Gastrocnemius medialis (tissue), 4 donors: ENCODE data around the gene FRAS1. TPM values are rescaled to one million over a fixed set of nuclear protein-coding genes. Genes with fewer than 3 reads are reported as not detected.

Experiments
- ATAC-seq, 2 donors: fragments of 150-250 bp; one replicate each; pipeline ENCODE4 v1.9.1; 2016
- DNase-seq, 2 donors: peaks; one replicate each; pipeline ENCODE4 v3.0.0-alpha.2; 2019
- H3K27ac ChIP-seq, 4 donors: fragments of 200-600 bp; sonication (generic); 1 replicate in 1 of 4; 2 replicates in 3 of 4; pipeline ENCODE4 v1.5.1; 2016 to 2018; ENCODE audit warnings: mild to moderate bottlenecking in 2 of 4, moderate library complexity in 1 of 4
- H3K27me3 ChIP-seq, 3 donors: fragments of 200-600 bp; sonication (generic) in 2 of 3; 1 replicate in 1 of 3; 2 replicates in 2 of 3; pipeline versions ENCODE4 v1.5.1 to v1.6.0; 2016 to 2019; ENCODE audit warnings: mild to moderate bottlenecking in 1 of 3, moderate library complexity in 1 of 3
- H3K36me3 ChIP-seq, 2 donors: fragments of 200-600 bp; sonication (generic) in 1 of 2; one replicate each; pipeline ENCODE4 v1.5.1; 2017 to 2018
- H3K4me1 ChIP-seq, 2 donors: fragments of 200-600 bp; sonication (generic) in 1 of 2; one replicate each; pipeline ENCODE4 v1.5.1; 2016 to 2017; ENCODE audit warnings: mild to moderate bottlenecking in 2 of 2
- H3K4me3 ChIP-seq, 4 donors: fragments of 200-600 bp; sonication (generic) in 3 of 4; 1 replicate in 1 of 4; 2 replicates in 3 of 4; pipeline ENCODE4 v1.5.1; 2016 to 2019; ENCODE audit warnings: mild to moderate bottlenecking in 2 of 4
- H3K9me3 ChIP-seq, 3 donors: fragments of 200-600 bp; sonication (generic) in 2 of 3; 1 replicate in 1 of 3; 2 replicates in 2 of 3; pipeline ENCODE4 v1.5.1; 2016 to 2019
- CTCF ChIP-seq, 5 experiments: fragments of 450-650 bp in 3 of 5; fragments of 200-600 bp in 2 of 5; sonication (generic) in 2 of 5; IDR thresholded peaks in 4 of 5; conservative IDR thresholded peaks in 1 of 5; 1 replicate in 4 of 5; 2 replicates in 1 of 5; pipeline ENCODE4 v1.5.1; 2016 to 2019; ENCODE audit warnings: antibody characterized with exemption in 5 of 5, mild to moderate bottlenecking in 3 of 5, moderate library complexity in 3 of 5
- POLR2A ChIP-seq, 2 donors: fragments of 450-650 bp; IDR thresholded peaks; one replicate each; pipeline ENCODE4 v1.6.1; 2017; ENCODE audit warnings: antibody characterized with exemption in 2 of 2, mild to moderate bottlenecking in 2 of 2, moderate library complexity in 2 of 2
- in situ Hi-C, 4 donors: fragments of 200-750 bp; cut with MboI; loops; one replicate each; pipeline versions ENCODE4 v1.15.0 to v1.8.0; 2017; ENCODE audit warnings: low sequenced_read_pairs in 4 of 4
- intact Hi-C: fragments of 100-400 bp; cut with DNase I; formaldehyde crosslinking; loops from one replicate; pipeline ENCODE4 v1.15.1; 2023; ENCODE audit warnings: low total_unique reads
- total RNA-seq, 4 donors: library from RNA; depleted of rRNA; stranded (reverse); fragments of >200 nt; gene quantifications; one replicate each; pipeline versions ENCODE4 v1.1.0 to v1.2.3, GENCODE V29; 2016

FRAS1 gene
- total RNA-seq, 4 donors from 2014 or later, result 0.39 to 0.64 (median 0.46) TPM

GRCh38 chr4:78219825-78220224 lies 162.7 kb downstream of the FRAS1 start:
- H3K4me1 ChIP-seq, result no peaks in the 10 kb centered on the region
- ATAC-seq (no peak), DNase-seq (no peak)
- H3K4me3 ChIP-seq, result no peak overlapping the region
- H3K9me3 ChIP-seq, result no peaks in the 10 kb centered on the region
- no peaks in the 10 kb centered on the region for H3K27me3 ChIP-seq
- no peak overlapping the region for H3K27ac ChIP-seq
- no peaks in the 10 kb centered on the region for H3K36me3 ChIP-seq
- TF ChIP-seq POLR2A (IDR thresholded peaks at IDR 0.05) (no peak), CTCF (IDR thresholded peaks at IDR 0.05 in 4 of 5, conservative IDR thresholded peaks at IDR 0.05 in 1 of 5) (no peak)
- intact Hi-C loops, result no loop called here
- in situ Hi-C loops, result no loop called here

GRCh38 chr4:78220283-78220682 lies 163.2 kb downstream of the FRAS1 start:
- DNase-seq (no peak), ATAC-seq (no peak)
- Histone ChIP-seq H3K27ac (no peak overlapping the region), H3K27me3 (no peaks in the 10 kb centered on the region), H3K36me3 (no peaks in the 10 kb centered on the region), H3K9me3 (no peaks in the 10 kb centered on the region), H3K4me1 (no peaks in the 10 kb centered on the region), H3K4me3 (no peak overlapping the region)
- intact Hi-C loops, result no loop called here
- no peak for TF ChIP-seq CTCF (IDR thresholded peaks at IDR 0.05 in 4 of 5, conservative IDR thresholded peaks at IDR 0.05 in 1 of 5)
- no peak for TF ChIP-seq POLR2A (IDR thresholded peaks at IDR 0.05)
- in situ Hi-C loops, result no loop called here

DNA sequence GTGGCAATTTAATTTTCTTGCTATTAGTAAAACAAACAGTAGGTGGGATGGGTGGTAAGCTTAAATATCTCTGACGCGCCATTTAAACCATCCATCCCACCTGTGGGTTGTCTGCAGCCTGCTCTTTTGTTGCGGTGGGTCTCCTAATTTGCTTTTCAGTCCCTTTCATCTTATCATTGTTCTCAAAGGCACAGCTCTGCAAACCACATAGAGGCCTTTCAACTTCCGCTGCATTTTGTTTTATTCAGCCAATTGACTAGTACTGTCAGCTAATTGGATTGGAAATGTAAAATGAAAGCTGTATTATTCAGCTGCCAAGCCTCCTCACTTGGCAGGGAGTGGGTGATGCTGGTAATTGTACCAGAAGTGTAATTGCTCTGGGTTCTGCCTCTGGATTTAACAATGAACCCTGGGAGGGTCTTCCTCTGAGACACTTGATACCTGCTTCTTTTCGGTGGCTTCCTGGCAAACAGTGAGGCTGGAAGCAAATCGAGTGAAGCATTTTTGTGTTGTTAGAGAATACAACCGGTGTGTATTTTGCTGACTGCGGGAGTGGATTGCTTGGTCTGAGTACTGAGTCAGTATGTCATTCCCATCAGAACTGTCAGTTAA lies 165.6 kb downstream of the FRAS1 start:
- in situ Hi-C loops, result no loop called here
- H3K36me3 ChIP-seq, result no peaks in the 10 kb centered on the region

DNA sequence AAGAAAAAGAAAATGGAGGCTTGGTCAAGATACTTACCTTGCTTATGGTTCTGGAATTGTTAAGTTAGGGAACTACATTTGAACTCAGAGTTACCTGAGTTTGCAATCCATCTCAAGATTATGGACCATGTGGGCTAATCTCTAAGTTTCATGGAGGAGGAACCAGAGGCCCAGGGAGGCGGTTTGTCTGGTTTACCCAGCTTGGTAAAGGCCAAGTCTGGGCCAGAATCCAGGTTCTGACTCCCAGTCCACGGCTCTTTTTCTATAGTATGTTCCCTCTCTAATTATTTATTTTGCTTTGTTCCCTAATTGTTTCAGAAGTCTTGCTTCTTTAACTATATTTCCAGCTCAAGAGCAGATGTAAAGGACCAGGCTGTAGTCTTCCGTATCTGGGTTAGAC lies 168.1 kb downstream of the FRAS1 start:
- Histone ChIP-seq H3K27me3 (no peaks in the 10 kb centered on the region), H3K27ac (no peak overlapping the region), H3K4me1 (no peaks in the 10 kb centered on the region), H3K36me3 (no peaks in the 10 kb centered on the region), H3K9me3 (no peaks in the 10 kb centered on the region), H3K4me3 (no peak overlapping the region)
- intact Hi-C loops (no loop called here), in situ Hi-C loops (no loop called here)
- DNase-seq (no peak), ATAC-seq (no peak)
- TF ChIP-seq POLR2A (IDR thresholded peaks at IDR 0.05) (no peak), CTCF (IDR thresholded peaks at IDR 0.05 in 4 of 5, conservative IDR thresholded peaks at IDR 0.05 in 1 of 5) (no peak)

More for the DNA sequence above, 165.6 kb downstream of the FRAS1 start:
- no peaks in the 10 kb centered on the region for H3K27me3 ChIP-seq
- no peak overlapping the region for H3K4me3 ChIP-seq
- no peaks in the 10 kb centered on the region for H3K9me3 ChIP-seq
- ATAC-seq (no peak), DNase-seq (no peak)
- H3K4me1 ChIP-seq, result no peaks in the 10 kb centered on the region
- intact Hi-C loops, result no loop called here
- no peak overlapping the region for H3K27ac ChIP-seq
- TF ChIP-seq POLR2A (IDR thresholded peaks at IDR 0.05), result no peak
- TF ChIP-seq CTCF (IDR thresholded peaks at IDR 0.05 in 4 of 5, conservative IDR thresholded peaks at IDR 0.05 in 1 of 5), result no peak

DNA sequence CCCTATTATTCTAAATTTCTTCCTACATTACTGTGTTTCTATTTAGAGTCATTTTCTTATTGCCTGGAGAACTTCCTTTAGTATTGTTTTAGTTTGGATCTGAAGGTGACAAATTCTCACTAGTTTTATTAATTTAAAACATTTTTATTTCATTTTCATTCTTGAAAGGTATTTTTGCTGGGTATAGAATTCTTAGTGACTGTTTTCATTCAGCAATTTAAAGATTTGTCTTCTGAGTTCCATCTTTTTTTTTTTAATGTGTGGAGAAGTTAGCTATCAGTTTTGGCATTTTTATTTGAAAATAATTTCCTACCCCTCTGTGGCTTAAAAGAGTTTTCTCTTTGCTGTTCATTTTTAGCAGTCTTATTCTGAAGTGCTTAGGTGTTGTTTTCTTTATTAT lies 169.2 kb downstream of the FRAS1 start:
- no peaks in the 10 kb centered on the region for H3K27me3 ChIP-seq
- in situ Hi-C loops (no loop called here), intact Hi-C loops (no loop called here)
- H3K4me1 ChIP-seq, result no peaks in the 10 kb centered on the region
- H3K36me3 ChIP-seq, result no peaks in the 10 kb centered on the region
- DNase-seq (no peak), ATAC-seq (no peak)
- TF ChIP-seq POLR2A (IDR thresholded peaks at IDR 0.05) (no peak), CTCF (IDR thresholded peaks at IDR 0.05 in 4 of 5, conservative IDR thresholded peaks at IDR 0.05 in 1 of 5) (no peak)
- no peak overlapping the region for H3K4me3 ChIP-seq
- no peaks in the 10 kb centered on the region for H3K9me3 ChIP-seq
- no peak overlapping the region for H3K27ac ChIP-seq
